Glutamatergic neuron (in vitro differentiated cells): ENCODE results near the gene BRIX1. TPM values are rescaled to one million over a fixed set of nuclear protein-coding genes. Genes with fewer than 3 reads are reported as not detected.

ENCODE experiments used
- DNase-seq: peaks from one replicate; pipeline ENCODE4 v3.0.0; 2022
- H3K27ac Mint-ChIP-seq: one replicate; pipeline ENCODE4 v1.8.0; 2020; ENCODE audit warnings: mild to moderate bottlenecking, mixed read lengths, inconsistent platforms; ENCODE audit not compliant: unreplicated experiment
- H3K27me3 Mint-ChIP-seq: one replicate; pipeline ENCODE4 v1.8.0; 2020; ENCODE audit warnings: mild to moderate bottlenecking, moderate library complexity, mixed read lengths, inconsistent platforms; ENCODE audit not compliant: unreplicated experiment
- H3K36me3 Mint-ChIP-seq: one replicate; pipeline ENCODE4 v1.8.0; 2020; ENCODE audit warnings: mild to moderate bottlenecking, mixed read lengths, inconsistent platforms; ENCODE audit not compliant: unreplicated experiment
- H3K4me1 Mint-ChIP-seq: one replicate; pipeline ENCODE4 v1.8.0; 2020; ENCODE audit warnings: mild to moderate bottlenecking, low read depth, mixed read lengths, inconsistent platforms; ENCODE audit not compliant: unreplicated experiment
- H3K4me3 Mint-ChIP-seq: one replicate; pipeline ENCODE4 v1.8.0; 2020; ENCODE audit warnings: mild to moderate bottlenecking, mixed read lengths, inconsistent platforms; ENCODE audit not compliant: unreplicated experiment
- H3K9me3 Mint-ChIP-seq: one replicate; pipeline ENCODE4 v1.8.0; 2020; ENCODE audit warnings: mild to moderate bottlenecking, moderate library complexity, mixed read lengths, inconsistent platforms; ENCODE audit not compliant: unreplicated experiment
- total RNA-seq: library from RNA; stranded (reverse); fragmentation: NEBNext Ultra II Directional; extraction: Animal tissue kit (Norgen Biotek cat#: 25700); gene quantifications from one replicate; pipeline ENCODE4 v1.2.1, GENCODE V29; 2021; ENCODE audit not compliant: unreplicated experiment
- TF ChIP-seq, protein P1 (sequence below): fragments of 200-600 bp; sonication (generic); IDR thresholded peaks from one replicate; pipeline ENCODE4 v1.5.0; 2021; ENCODE audit not compliant: partially characterized antibody, unreplicated experiment

Gene BRIX1
- total RNA-seq, 1 donor from 2014 or later = 19.0 TPM

DNA sequence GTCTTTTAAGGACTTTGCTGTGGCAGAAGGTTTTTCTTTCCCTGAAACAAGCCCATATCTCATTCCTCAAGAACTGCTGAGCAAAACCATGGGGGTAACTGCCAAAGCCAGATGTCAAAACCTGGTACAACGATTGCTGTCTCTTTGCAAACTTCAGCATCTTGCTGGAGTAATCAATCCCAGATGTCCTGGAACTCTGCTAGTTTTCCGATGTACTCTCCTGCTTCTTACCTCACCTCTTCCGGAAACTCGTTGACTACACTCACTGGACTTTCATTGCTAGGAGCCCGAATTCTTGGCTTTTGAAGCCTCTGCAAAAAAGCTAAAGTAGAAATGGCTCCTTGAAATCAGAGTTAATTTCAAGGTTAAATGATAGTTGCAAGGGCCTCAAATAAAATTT, 23.5 kb upstream of the BRIX1 start:
- no peaks in the 10 kb centered on the region for H3K36me3 Mint-ChIP-seq
- no peaks in the 10 kb centered on the region for H3K9me3 Mint-ChIP-seq
- TF ChIP-seq, protein P1, sequence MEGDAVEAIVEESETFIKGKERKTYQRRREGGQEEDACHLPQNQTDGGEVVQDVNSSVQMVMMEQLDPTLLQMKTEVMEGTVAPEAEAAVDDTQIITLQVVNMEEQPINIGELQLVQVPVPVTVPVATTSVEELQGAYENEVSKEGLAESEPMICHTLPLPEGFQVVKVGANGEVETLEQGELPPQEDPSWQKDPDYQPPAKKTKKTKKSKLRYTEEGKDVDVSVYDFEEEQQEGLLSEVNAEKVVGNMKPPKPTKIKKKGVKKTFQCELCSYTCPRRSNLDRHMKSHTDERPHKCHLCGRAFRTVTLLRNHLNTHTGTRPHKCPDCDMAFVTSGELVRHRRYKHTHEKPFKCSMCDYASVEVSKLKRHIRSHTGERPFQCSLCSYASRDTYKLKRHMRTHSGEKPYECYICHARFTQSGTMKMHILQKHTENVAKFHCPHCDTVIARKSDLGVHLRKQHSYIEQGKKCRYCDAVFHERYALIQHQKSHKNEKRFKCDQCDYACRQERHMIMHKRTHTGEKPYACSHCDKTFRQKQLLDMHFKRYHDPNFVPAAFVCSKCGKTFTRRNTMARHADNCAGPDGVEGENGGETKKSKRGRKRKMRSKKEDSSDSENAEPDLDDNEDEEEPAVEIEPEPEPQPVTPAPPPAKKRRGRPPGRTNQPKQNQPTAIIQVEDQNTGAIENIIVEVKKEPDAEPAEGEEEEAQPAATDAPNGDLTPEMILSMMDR = no peak
- no peaks in the 10 kb centered on the region for H3K27me3 Mint-ChIP-seq
- no peak overlapping the region for H3K27ac Mint-ChIP-seq
- DNase-seq = no peak
- no peaks in the 10 kb centered on the region for H3K4me1 Mint-ChIP-seq
- no peak overlapping the region for H3K4me3 Mint-ChIP-seq

DNA sequence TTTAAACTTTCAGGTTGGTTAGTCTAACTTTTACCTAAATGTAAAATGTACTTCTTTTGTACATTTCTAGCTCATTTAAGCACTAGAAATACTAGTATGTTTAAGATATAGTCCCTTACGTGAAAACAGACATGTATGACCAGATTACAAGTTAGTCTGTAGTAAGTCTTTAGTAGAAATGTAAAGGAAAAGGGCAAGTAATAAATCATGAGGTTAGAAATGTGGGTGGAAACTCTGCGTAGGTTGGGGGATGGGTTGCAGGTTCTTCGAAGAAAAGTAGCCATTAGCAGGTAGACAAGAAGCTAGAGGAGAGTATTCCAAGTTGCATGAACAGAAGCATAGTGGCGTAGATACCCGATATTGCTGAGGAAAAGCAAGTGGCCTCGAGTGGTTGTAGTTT, 23.1 kb upstream of the BRIX1 start:
- Mint-ChIP-seq H3K36me3 (no peaks in the 10 kb centered on the region), H3K27me3 (no peaks in the 10 kb centered on the region), H3K9me3 (no peaks in the 10 kb centered on the region), H3K4me1 (no peaks in the 10 kb centered on the region), H3K27ac (no peak overlapping the region), H3K4me3 (no peak overlapping the region)
- TF ChIP-seq, protein P1 = no peak
- no peak for DNase-seq

DNA sequence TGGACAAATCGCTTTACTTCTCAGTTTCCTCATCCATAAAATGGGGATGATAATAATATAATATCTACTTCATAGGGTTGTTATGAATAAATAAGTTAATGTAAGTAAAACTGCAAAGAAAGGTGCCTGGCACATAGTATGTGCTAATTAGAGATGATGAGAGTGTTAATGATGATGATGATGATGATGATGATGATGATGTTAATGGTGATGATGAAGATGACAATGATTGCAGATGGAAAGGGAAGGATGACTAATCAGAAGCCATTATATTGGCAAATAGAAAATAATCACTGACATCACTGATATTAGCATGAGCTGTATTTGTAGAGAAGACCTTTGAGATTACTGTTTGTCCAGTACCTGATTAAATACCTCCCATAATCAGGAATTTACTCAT, 20.8 kb upstream of the BRIX1 start:
- H3K4me3 Mint-ChIP-seq = no peak overlapping the region
- no peak overlapping the region for H3K27ac Mint-ChIP-seq
- TF ChIP-seq, protein P1 = no peak
- H3K36me3 Mint-ChIP-seq = no peaks in the 10 kb centered on the region
- no peak for DNase-seq
- no peaks in the 10 kb centered on the region for H3K27me3 Mint-ChIP-seq
- H3K4me1 Mint-ChIP-seq = no peaks in the 10 kb centered on the region
- H3K9me3 Mint-ChIP-seq = no peaks in the 10 kb centered on the region

DNA sequence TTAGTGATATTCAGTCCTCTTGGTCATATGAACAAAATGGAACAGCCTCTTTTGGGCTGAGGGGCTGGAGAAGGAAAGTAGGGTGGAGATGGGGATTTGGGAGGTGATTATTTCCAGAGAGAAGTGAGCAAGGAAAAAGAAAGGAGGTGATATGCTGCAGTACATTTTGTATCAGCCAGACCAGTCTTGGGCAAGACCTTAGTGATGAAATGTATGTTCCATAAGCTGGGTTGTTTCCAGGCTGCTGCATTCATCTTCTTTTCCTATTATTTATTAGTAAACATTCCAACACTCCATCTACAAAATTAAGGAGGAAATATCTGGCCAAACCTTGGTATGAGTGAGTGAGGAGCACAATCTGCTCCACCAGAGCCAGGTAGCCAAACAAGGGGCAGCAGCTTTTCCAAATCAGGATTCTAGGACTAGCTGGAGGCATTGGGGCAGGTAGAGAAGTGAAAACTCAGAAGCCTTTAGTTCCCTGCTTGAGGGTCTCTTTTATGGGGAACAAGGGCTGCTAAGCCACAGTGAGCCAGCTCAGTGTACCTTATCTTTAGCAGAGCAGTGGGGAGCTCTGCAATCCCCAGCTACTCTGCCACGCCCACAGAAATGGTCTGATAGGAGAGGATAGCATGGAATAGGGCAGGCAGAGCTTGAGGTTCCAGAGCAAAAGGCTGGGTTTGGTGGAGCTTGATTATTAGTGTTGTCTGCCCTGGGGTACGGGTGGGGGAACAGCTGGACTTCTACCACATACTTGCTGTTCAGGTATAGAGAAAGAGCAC, 19.7 kb upstream of the BRIX1 start:
- H3K9me3 Mint-ChIP-seq = no peaks in the 10 kb centered on the region
- no peak overlapping the region for H3K27ac Mint-ChIP-seq
- TF ChIP-seq, protein P1 = no peak
- no peaks in the 10 kb centered on the region for H3K4me1 Mint-ChIP-seq
- H3K27me3 Mint-ChIP-seq = no peaks in the 10 kb centered on the region
- DNase-seq = no peak
- no peak overlapping the region for H3K4me3 Mint-ChIP-seq
- no peaks in the 10 kb centered on the region for H3K36me3 Mint-ChIP-seq

DNA sequence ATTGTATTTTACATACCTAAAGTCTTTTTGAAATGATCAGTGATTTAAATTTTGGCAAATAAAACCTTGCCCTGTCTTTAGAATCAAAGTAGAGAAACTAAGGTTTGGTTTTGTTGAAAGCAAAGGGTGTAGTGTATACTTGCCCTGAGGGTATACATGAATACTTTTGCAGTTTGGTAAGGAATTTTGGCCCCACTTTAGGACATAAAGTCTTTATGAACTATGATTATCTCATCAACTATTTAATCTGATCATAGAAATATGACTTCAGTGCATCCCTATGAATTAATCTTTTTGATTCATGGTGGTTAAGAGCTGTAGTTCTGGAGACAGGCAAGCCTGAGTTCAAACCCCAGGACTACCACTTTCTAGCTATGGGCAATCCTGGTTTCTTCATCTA, 17.9 kb upstream of the BRIX1 start:
- Mint-ChIP-seq H3K9me3 (no peaks in the 10 kb centered on the region), H3K27ac (no peak overlapping the region), H3K36me3 (no peaks in the 10 kb centered on the region), H3K4me1 (no peaks in the 10 kb centered on the region), H3K4me3 (no peak overlapping the region), H3K27me3 (no peaks in the 10 kb centered on the region)
- TF ChIP-seq, protein P1 = no peak
- DNase-seq = no peak
